ENCODE measurements around the gene RNF220.

GRCh38 chr1:44537956-44538355 is 132.9 kb downstream of the RNF220 start:
- TF ChIP-seq CTCF (IDR thresholded peaks at IDR 0.05) (no peak), POLR2A (IDR thresholded peaks at IDR 0.05) (no peak)
